H1 (cell line): ENCODE data around the gene AMPD1. TPM values are rescaled to one million over a fixed set of nuclear protein-coding genes. Genes with fewer than 3 reads are reported as not detected.

Experiments
- polyA plus RNA-seq, 7 experiments: library from polyadenylated mRNA; depleted of rRNA in 3 of 7; stranded (reverse) in 5 of 7; unstranded in 2 of 7; fragments of >200 nt in 5 of 7; fragments of 200-250 nt in 2 of 7; gene quantifications; 1 replicate in 5 of 7; 2 replicates in 1 of 7; 4 replicates in 1 of 7; pipeline versions ENCODE4 v1.2.1 to v1.2.3, GENCODE V29; 2011 to 2013; ENCODE audit warnings: missing spikeins in 2 of 7, mixed read lengths in 2 of 7
- total RNA-seq: library from RNA; stranded (reverse); fragmentation: NEBNext Ultra II Directional; extraction: Animal tissue kit (Norgen Biotek cat#: 25700); gene quantifications from 2 replicates; pipeline ENCODE4 v1.2.1, GENCODE V29; 2021
- TF ChIP-seq, protein P1 (sequence below): fragments of 300-600 bp; sonication (generic); IDR thresholded peaks from 2 replicates; pipeline ENCODE4 v1.7.1; 2012; ENCODE audit warnings: low read length, moderate library complexity, mild to moderate bottlenecking, inconsistent platforms; ENCODE audit not compliant: insufficient replicate concordance

The AMPD1 gene
- total and polyA plus RNA-seq, 2 of the 8 experiments (the other 6 are each of a cell fraction or from before 2014, with no cell fraction given) = not detected

DNA sequence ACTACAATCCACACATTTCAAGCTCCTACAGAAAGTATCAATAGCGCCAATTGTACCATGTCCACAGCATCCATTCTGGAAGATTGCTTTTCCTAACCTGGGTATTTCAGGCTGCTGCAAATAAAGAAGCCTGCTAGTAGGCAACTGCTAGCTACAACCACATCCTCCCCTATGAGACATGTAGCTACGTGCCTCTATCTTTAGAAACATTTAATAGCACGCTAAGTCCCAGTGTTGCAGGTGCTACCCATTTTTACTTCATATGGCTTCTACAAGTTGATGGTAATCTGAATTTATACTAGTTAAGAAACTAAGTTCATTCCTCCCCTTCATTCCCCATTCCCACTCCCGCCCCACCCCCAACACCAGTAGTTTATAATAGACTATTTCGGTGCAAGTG is 7.4 kb upstream of the AMPD1 start (continued):
- TF ChIP-seq, protein P1, sequence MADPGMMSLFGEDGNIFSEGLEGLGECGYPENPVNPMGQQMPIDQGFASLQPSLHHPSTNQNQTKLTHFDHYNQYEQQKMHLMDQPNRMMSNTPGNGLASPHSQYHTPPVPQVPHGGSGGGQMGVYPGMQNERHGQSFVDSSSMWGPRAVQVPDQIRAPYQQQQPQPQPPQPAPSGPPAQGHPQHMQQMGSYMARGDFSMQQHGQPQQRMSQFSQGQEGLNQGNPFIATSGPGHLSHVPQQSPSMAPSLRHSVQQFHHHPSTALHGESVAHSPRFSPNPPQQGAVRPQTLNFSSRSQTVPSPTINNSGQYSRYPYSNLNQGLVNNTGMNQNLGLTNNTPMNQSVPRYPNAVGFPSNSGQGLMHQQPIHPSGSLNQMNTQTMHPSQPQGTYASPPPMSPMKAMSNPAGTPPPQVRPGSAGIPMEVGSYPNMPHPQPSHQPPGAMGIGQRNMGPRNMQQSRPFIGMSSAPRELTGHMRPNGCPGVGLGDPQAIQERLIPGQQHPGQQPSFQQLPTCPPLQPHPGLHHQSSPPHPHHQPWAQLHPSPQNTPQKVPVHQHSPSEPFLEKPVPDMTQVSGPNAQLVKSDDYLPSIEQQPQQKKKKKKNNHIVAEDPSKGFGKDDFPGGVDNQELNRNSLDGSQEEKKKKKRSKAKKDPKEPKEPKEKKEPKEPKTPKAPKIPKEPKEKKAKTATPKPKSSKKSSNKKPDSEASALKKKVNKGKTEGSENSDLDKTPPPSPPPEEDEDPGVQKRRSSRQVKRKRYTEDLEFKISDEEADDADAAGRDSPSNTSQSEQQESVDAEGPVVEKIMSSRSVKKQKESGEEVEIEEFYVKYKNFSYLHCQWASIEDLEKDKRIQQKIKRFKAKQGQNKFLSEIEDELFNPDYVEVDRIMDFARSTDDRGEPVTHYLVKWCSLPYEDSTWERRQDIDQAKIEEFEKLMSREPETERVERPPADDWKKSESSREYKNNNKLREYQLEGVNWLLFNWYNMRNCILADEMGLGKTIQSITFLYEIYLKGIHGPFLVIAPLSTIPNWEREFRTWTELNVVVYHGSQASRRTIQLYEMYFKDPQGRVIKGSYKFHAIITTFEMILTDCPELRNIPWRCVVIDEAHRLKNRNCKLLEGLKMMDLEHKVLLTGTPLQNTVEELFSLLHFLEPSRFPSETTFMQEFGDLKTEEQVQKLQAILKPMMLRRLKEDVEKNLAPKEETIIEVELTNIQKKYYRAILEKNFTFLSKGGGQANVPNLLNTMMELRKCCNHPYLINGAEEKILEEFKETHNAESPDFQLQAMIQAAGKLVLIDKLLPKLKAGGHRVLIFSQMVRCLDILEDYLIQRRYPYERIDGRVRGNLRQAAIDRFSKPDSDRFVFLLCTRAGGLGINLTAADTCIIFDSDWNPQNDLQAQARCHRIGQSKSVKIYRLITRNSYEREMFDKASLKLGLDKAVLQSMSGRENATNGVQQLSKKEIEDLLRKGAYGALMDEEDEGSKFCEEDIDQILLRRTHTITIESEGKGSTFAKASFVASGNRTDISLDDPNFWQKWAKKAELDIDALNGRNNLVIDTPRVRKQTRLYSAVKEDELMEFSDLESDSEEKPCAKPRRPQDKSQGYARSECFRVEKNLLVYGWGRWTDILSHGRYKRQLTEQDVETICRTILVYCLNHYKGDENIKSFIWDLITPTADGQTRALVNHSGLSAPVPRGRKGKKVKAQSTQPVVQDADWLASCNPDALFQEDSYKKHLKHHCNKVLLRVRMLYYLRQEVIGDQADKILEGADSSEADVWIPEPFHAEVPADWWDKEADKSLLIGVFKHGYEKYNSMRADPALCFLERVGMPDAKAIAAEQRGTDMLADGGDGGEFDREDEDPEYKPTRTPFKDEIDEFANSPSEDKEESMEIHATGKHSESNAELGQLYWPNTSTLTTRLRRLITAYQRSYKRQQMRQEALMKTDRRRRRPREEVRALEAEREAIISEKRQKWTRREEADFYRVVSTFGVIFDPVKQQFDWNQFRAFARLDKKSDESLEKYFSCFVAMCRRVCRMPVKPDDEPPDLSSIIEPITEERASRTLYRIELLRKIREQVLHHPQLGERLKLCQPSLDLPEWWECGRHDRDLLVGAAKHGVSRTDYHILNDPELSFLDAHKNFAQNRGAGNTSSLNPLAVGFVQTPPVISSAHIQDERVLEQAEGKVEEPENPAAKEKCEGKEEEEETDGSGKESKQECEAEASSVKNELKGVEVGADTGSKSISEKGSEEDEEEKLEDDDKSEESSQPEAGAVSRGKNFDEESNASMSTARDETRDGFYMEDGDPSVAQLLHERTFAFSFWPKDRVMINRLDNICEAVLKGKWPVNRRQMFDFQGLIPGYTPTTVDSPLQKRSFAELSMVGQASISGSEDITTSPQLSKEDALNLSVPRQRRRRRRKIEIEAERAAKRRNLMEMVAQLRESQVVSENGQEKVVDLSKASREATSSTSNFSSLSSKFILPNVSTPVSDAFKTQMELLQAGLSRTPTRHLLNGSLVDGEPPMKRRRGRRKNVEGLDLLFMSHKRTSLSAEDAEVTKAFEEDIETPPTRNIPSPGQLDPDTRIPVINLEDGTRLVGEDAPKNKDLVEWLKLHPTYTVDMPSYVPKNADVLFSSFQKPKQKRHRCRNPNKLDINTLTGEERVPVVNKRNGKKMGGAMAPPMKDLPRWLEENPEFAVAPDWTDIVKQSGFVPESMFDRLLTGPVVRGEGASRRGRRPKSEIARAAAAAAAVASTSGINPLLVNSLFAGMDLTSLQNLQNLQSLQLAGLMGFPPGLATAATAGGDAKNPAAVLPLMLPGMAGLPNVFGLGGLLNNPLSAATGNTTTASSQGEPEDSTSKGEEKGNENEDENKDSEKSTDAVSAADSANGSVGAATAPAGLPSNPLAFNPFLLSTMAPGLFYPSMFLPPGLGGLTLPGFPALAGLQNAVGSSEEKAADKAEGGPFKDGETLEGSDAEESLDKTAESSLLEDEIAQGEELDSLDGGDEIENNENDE = no peak
